ENCODE results near the gene C4B.
A peak's percentile ranks its signal among the peaks of the same experiment; 100 is the strongest.

DNA sequence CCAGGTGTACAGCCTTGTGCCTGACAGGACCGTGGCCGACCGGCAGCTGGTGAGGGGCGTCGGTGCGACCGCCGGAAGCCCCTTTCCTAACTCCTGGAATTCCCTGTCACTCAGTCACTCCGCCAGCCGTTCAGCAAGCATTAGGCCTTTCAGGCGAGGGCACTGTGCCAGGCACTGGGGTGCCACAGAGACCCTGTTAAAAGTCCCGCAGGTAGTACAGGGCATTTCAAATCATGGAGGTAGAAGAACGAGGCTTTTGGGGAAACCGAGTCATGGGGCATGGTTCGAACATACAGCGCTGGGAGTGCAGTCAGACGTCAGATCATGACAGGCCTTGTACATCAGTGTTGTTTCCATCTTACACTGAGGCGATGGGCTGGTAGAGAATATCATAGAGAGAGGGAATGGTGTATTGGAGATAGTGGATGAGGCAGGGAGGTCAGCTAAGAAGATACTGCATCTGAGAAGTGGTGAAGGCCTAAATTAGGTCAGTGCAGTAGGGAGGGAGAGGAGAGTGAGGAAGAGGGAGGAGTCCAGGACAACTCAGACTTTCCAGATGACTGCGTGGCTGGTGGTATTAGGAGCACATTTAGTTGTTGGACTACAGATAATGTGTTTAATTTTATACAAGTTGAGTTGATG is 41.8 kb upstream of the C4B start:
- TF ChIP-seq ZNF551 (CRISPR knock-in tag; IDR thresholded peaks at IDR 0.05) (no peak), NFIC (IDR thresholded peaks at IDR 0.05) (no peak), BCL6 (CRISPR knock-in tag; IDR thresholded peaks at IDR 0.05) (no peak; the same call in 1 of the 2 replicates), ZC3H4 (CRISPR knock-in tag; IDR thresholded peaks at IDR 0.05; ENCODE audit: borderline replicate concordance) (peak; percentile 74; the same call in 1 of the 2 replicates), HINFP (tag; conservative IDR thresholded peaks at IDR 0.05; ENCODE audit: low read depth) (no peak), FOXM1 (IDR thresholded peaks at IDR 0.05; ENCODE audit: low read depth) (no peak), FOXM1 (CRISPR knock-in tag; IDR thresholded peaks at IDR 0.05; ENCODE audit: low read depth) (peak; percentile 94; the same call in 1 of the 2 replicates), GABPB2 (CRISPR knock-in tag; conservative IDR thresholded peaks at IDR 0.05) (no peak), TBP (optimal IDR thresholded peaks at IDR 0.05; ENCODE audit: low read depth, low read length) (peak; percentile 47), SLC30A9 (CRISPR knock-in tag; IDR thresholded peaks at IDR 0.05) (no peak), PYGO2 (tag; IDR thresholded peaks at IDR 0.05) (no peak), ELF4 (CRISPR knock-in tag; IDR thresholded peaks at IDR 0.05) (peak; percentile 93), MAX (CRISPR knock-in tag; IDR thresholded peaks at IDR 0.05) (no peak; the same call in 1 of the 2 replicates)

Data from K562 (cell line).